Endothelial cell of umbilical vein (primary cell): ENCODE data around the gene DRC1.

ENCODE experiments used
- EZH2 ChIP-seq: IDR thresholded peaks from 2 replicates; pipeline ENCODE4 v1.6.1; 2012; ENCODE audit warnings: borderline replicate concordance, low read depth, mild to moderate bottlenecking, moderate library complexity, low read length, inconsistent platforms; ENCODE audit not compliant: severe bottlenecking
- MYC ChIP-seq: IDR thresholded peaks from one replicate; pipeline ENCODE4 v1.6.1; 2011; ENCODE audit warnings: mild to moderate bottlenecking, low read depth, low read length
- POLR2A ChIP-seq: IDR thresholded peaks from 2 replicates; pipeline ENCODE4 v1.6.1; 2012; ENCODE audit warnings: low read depth, mild to moderate bottlenecking, control low read depth, low read length
- POLR2AphosphoS5 ChIP-seq: IDR thresholded peaks from 2 replicates; pipeline ENCODE4 v1.6.1; 2012; ENCODE audit warnings: low read depth, mild to moderate bottlenecking, control low read depth, low read length, moderate library complexity; ENCODE audit not compliant: insufficient read depth
- TF ChIP-seq, protein P1 (sequence below), 2 donors: IDR thresholded peaks; 1 replicate in 1 of 2; 2 replicates in 1 of 2; pipeline ENCODE4 v1.5.1; 2011; ENCODE audit warnings: low read length in 2 of 2, mild to moderate bottlenecking in 2 of 2, moderate library complexity in 2 of 2, control low read depth in 1 of 2, inconsistent platforms in 1 of 2, low read depth in 1 of 2; ENCODE audit not compliant: insufficient read depth in 1 of 2; ENCODE audit errors: extremely low read depth in 1 of 2
- TF ChIP-seq, protein P2 (sequence below): IDR thresholded peaks from 2 replicates; pipeline ENCODE4 v1.6.1; 2011; ENCODE audit not compliant: insufficient read depth, insufficient read length

DNA sequence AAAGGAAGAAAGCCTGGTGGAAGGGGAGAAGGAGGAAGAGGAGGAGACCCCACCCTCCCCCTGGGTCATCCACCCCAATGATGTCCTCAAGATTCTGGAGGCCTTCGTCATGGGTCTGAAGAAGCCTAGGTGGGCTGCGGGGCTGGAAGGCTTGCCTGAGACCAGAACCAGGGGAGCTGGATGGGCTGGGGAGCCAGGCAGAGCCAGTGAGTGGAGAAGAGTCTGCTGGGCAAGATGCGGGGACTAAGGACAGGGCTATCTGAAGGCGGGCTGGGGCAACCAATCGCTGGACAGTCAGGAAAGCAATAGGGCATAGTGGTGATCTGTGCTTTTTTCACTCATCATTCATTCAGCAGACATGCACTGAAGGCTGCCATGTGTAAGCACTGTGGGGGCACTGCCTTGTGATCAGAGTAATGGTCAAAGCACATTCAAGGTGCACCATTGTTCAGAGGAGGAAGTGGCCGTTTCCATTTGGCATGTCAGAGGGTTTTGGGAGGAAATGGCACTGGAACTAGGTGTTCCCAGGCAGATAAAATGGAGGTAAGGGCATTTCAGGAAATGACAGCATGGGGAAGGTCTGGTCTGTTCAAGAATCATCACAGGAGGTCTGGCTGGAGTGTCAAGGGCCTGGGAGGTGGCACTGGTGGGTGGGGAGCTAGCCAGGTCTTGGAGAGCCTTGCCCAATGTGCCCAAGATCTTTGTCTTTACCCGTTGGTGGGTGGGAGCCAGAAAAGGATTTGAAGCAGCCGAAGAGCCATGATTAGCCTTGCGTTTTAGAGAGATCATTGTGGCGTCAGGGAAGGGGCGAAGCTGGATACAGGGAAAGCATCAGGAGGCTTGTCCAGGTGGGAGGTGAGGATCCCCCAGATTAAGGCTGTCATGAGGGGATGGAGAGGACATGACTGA is 52.0 kb downstream of the DRC1 start:
- TF ChIP-seq, protein P1, sequence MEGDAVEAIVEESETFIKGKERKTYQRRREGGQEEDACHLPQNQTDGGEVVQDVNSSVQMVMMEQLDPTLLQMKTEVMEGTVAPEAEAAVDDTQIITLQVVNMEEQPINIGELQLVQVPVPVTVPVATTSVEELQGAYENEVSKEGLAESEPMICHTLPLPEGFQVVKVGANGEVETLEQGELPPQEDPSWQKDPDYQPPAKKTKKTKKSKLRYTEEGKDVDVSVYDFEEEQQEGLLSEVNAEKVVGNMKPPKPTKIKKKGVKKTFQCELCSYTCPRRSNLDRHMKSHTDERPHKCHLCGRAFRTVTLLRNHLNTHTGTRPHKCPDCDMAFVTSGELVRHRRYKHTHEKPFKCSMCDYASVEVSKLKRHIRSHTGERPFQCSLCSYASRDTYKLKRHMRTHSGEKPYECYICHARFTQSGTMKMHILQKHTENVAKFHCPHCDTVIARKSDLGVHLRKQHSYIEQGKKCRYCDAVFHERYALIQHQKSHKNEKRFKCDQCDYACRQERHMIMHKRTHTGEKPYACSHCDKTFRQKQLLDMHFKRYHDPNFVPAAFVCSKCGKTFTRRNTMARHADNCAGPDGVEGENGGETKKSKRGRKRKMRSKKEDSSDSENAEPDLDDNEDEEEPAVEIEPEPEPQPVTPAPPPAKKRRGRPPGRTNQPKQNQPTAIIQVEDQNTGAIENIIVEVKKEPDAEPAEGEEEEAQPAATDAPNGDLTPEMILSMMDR (IDR thresholded peaks at IDR 0.05; ENCODE audit: extremely low read depth in 1 of 2, insufficient read depth in 1 of 2, low read depth in 1 of 2, low read length in 2 of 2), result no peak
- TF ChIP-seq POLR2A, result no peak
- TF ChIP-seq EZH2, result no peak
- TF ChIP-seq, protein P2, sequence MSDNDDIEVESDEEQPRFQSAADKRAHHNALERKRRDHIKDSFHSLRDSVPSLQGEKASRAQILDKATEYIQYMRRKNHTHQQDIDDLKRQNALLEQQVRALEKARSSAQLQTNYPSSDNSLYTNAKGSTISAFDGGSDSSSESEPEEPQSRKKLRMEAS, result no peak
- no peak for TF ChIP-seq MYC
- TF ChIP-seq POLR2AphosphoS5, result no peak
